ENCODE measurements around the gene S100P. TPM values are rescaled to one million over a fixed set of nuclear protein-coding genes. Genes with fewer than 3 reads are reported as not detected.

Gene S100P
- total RNA-seq, 2 donors from 2014 or later: 1.2 TPM; not detected in 1

DNA sequence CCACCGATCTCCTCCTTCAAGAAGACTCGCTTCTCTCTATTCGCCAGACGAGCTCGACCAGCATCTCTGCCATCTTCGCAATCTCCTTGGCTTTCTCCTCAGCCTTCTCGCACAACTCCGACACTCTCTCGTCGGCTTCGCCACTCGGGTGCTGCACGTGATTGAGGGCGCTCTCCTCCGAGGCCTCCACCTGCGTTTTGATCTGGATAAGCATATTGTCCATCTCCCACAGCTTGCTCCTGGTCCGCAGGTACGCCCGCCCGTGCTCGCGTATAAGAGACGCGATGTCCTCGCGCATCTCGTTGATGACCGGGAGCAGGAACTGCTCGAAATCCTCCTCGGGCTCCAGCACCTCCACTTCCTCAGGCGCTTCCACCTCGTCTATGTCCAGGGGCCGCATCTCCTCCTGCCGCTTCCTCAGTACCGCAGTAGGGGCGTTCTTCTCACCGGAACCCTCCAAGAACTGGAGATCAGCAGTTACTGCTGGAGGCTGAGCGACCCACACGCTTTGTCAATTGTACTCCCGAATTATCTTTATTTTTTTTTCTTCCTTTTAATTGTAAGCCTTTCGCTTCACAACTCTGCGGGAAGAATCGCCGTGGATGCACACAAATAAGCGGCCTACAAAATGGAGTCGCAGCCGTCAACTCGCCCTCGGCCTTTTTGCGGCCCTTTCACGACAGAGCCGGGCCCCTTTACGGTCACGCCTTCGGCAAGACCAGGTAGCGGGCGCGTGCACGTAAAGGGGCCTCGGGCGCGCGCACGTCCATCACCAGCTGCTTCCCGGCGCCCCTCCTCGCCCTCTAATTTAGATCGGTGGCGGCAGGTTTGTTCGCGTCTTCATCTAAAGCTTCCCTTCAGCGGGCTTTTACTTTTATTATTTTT lies 15.8 kb downstream of the S100P start, which contains the start of gene MRFAP1L1:
TSS of gene MRFAP1L1 (minus strand) at position 636 of the 885 bp plus-strand sequence. CDS start at position 400, 236 bp downstream.
- DNase-seq (ENCODE audit: low spot score): peak; percentile 90
- TF ChIP-seq, protein P1, sequence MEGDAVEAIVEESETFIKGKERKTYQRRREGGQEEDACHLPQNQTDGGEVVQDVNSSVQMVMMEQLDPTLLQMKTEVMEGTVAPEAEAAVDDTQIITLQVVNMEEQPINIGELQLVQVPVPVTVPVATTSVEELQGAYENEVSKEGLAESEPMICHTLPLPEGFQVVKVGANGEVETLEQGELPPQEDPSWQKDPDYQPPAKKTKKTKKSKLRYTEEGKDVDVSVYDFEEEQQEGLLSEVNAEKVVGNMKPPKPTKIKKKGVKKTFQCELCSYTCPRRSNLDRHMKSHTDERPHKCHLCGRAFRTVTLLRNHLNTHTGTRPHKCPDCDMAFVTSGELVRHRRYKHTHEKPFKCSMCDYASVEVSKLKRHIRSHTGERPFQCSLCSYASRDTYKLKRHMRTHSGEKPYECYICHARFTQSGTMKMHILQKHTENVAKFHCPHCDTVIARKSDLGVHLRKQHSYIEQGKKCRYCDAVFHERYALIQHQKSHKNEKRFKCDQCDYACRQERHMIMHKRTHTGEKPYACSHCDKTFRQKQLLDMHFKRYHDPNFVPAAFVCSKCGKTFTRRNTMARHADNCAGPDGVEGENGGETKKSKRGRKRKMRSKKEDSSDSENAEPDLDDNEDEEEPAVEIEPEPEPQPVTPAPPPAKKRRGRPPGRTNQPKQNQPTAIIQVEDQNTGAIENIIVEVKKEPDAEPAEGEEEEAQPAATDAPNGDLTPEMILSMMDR (IDR thresholded peaks at IDR 0.05): no peak
- H3K27ac ChIP-seq: peak within 1 kb of the TSS; percentile 49 to 84
- H3K27me3 ChIP-seq (replicated peaks; ENCODE audit: insufficient read depth): no peaks in the 10 kb centered on the region
- H3K36me3 ChIP-seq: no peaks in the 10 kb centered on the region
- H3K4me3 ChIP-seq: peak within 1 kb of the TSS; percentile 96
- H3K9me3 ChIP-seq: no peaks in the 10 kb centered on the region
- peaks cover 33 to 46% of the 10 kb centered on the region in 2 donors for H3K4me1 ChIP-seq (ENCODE audit: control insufficient read depth in 1 of 2, low read depth in 2 of 2)
- peak; percentile 78 for ATAC-seq (ENCODE audit: insufficient number of reproducible peaks, low FRiP score, low read depth)

DNA sequence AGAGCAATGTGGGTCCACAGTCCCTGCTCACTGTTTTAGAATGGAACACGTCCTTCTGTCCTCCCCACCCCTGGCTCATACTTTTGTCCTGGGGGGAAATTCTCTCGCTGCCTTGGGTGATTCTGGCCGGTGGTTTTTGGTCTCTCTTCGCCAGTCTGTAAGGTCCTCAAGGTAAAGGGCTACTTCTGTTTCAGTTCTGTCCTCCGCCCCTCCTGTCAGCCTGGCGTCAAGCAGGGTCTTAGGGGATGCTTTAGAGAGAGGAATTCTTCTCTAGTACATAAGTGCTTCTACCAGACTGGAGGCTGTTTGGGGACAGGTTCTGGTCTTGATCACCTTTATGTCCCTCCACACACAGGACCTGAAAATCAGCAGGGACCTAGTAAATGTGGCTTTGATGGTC lies 16.6 kb downstream of the S100P start:
- peaks cover 33 to 44% of the 10 kb centered on the region in 2 donors for H3K4me1 ChIP-seq (ENCODE audit: control insufficient read depth in 1 of 2, low read depth in 2 of 2)
- H3K4me3 ChIP-seq: peak overlapping the region; percentile 96
- H3K9me3 ChIP-seq: no peaks in the 10 kb centered on the region
- DNase-seq (ENCODE audit: low spot score) (no peak), ATAC-seq (ENCODE audit: insufficient number of reproducible peaks, low FRiP score, low read depth) (no peak)
- TF ChIP-seq, protein P1 (IDR thresholded peaks at IDR 0.05): no peak
- H3K36me3 ChIP-seq: no peaks in the 10 kb centered on the region
- peak overlapping the region; percentile 47 to 84 for H3K27ac ChIP-seq
- H3K27me3 ChIP-seq (replicated peaks; ENCODE audit: insufficient read depth): no peaks in the 10 kb centered on the region

DNA sequence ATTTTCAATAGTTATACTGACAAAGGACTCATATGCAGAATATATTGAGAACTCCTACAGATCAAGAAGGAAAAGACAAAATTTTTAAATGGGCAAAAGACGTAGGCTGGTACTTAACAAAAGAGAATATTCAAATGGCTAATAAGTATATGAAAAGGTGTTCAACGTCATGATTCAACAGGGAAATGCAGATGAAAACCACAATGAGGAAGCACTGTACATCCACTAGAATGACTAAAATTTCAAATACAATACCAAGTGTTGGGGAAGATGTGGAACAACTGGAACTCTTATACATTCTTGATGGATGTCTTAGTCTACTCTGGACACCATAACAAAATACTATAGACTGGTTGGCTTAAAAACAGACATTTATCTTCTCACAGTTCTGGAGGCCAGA lies 17.3 kb downstream of the S100P start:
- H3K36me3 ChIP-seq: no peaks in the 10 kb centered on the region

DNA sequence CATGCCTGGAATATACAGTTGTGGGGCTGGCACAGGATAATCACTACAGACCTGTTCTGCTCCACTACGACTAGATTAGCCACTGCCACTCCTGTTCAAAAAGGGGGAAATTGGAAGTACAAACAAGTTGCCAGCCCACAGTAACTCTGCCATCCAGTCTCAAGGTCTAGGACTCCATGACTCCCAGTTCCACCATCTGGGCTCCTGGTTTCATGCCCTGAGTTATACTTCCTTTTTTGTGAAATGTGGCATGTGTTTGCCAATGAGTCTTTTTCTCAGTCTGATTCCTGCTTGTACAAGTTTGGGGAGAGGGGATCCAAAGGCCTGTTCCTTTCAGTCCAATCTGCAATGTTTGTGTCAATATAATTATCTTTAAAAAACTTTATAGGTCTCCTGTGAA lies 21.3 kb downstream of the S100P start:
- DNase-seq (ENCODE audit: low spot score): no peak
- H3K9me3 ChIP-seq: no peaks in the 10 kb centered on the region
- H3K27me3 ChIP-seq (replicated peaks; ENCODE audit: insufficient read depth): no peaks in the 10 kb centered on the region
- H3K27ac ChIP-seq: no peak overlapping the region
- H3K4me3 ChIP-seq: no peak overlapping the region
- ATAC-seq (ENCODE audit: insufficient number of reproducible peaks, low FRiP score, low read depth): no peak
- TF ChIP-seq, protein P1 (IDR thresholded peaks at IDR 0.05): no peak
- H3K36me3 ChIP-seq: no peaks in the 10 kb centered on the region
- H3K4me1 ChIP-seq (ENCODE audit: control insufficient read depth in 1 of 2, low read depth in 2 of 2): peaks cover 16 to 26% of the 10 kb centered on the region in 2 donors

More for the DNA sequence above, 17.3 kb downstream of the S100P start:
- Histone ChIP-seq H3K9me3 (no peaks in the 10 kb centered on the region), H3K4me3 (no peak overlapping the region), H3K27ac (no peak overlapping the region), H3K27me3 (replicated peaks; ENCODE audit: insufficient read depth) (no peaks in the 10 kb centered on the region), H3K4me1 (ENCODE audit: control insufficient read depth in 1 of 2, low read depth in 2 of 2) (peaks cover 31 to 40% of the 10 kb centered on the region in 2 donors)
- DNase-seq (ENCODE audit: low spot score) (no peak), ATAC-seq (ENCODE audit: insufficient number of reproducible peaks, low FRiP score, low read depth) (no peak)
- TF ChIP-seq, protein P1 (IDR thresholded peaks at IDR 0.05): no peak

DNA sequence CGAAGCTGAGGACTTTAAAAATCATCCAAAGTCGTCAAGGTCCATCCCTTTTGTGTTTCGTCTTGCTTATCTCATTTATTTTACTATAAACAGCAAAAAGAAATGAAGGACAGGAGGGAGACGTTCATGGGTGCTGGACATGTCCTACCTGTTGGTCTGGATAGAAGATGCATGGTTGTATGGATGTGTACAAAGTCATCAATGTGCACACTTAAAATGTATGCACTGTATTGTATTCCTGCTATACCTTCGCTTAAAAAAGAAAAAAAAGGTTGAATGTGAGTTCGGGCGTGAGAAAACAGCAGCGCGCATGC lies 22.0 kb downstream of the S100P start:
- TF ChIP-seq, protein P1 (IDR thresholded peaks at IDR 0.05): no peak
- no peaks in the 10 kb centered on the region for H3K9me3 ChIP-seq
- peak overlapping the region; percentile 77 to 78 for H3K27ac ChIP-seq
- H3K36me3 ChIP-seq: no peaks in the 10 kb centered on the region
- DNase-seq (ENCODE audit: low spot score): no peak
- peaks cover 12 to 19% of the 10 kb centered on the region in 2 donors for H3K4me1 ChIP-seq (ENCODE audit: control insufficient read depth in 1 of 2, low read depth in 2 of 2)
- no peaks in the 10 kb centered on the region for H3K27me3 ChIP-seq (replicated peaks; ENCODE audit: insufficient read depth)
- H3K4me3 ChIP-seq: peak overlapping the region; percentile 85
- no peak for ATAC-seq (ENCODE audit: insufficient number of reproducible peaks, low FRiP score, low read depth)
